ENCODE results near the gene PAPOLA. TPM values are rescaled to one million over a fixed set of nuclear protein-coding genes. Genes with fewer than 3 reads are reported as not detected.

PAPOLA gene
- total and polyA plus RNA-seq, 9 of the 15 experiments (the other 6 are each of a cell fraction or from before 2014, with no cell fraction given) = 51.1 to 199 (median 95.8) TPM

DNA sequence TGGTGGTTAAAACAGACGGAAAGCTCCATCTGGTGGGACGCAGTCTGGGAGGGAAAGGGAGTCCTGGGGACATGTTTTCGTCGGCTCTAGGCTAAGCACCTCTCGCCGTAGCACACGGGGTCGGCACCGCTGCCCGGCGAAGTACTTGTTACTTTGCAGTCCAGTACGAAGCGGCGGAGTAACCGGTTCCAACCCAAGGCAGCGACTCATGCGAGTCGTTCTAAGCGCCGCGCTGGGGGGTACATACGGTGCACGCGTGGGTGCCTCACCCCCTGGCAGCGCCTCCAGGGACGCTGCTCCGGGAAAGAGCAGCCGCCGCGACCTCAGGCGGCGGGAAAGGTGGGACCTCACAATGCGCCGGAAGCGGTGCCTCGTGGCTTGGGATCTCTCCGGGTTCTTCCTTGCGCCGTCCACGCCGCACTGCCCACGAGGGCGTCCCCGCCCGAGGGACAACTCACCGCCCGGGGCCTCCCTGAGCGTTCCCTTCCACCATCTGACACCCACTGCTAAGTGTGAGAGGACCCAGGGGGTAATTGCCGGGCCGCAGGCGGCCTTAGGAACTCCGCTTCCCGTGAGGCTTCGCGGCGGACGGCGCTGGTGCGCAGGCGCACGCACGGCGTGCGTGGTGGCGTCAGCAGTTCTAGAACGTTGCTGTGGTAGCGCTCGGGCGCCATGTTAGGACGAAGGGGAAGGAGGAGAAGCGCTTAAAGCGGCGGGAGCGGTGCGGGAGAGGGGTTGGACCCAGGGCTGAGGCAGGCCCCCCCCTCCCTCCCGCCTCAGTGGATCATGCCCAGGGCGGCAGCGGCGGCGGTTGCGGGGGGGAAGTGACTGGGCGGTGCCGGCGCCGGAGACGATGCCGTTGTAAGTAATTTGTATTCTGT, at the start of gene PAPOLA (continued):
- TF ChIP-seq ZBTB11 (CRISPR knock-in tag; IDR thresholded peaks at IDR 0.05) (no peak), HDAC8 (tag; IDR thresholded peaks at IDR 0.05) (no peak; the same call in 1 of the 2 replicates), SRF (CRISPR knock-in tag; IDR thresholded peaks at IDR 0.05) (no peak), PHB (CRISPR knock-in tag; IDR thresholded peaks at IDR 0.05) (no peak), HDGF (IDR thresholded peaks at IDR 0.05) (no peak), MAFG (tag; conservative IDR thresholded peaks at IDR 0.05) (no peak), ZNF778 (CRISPR knock-in tag; IDR thresholded peaks at IDR 0.05) (no peak), MTA3 (IDR thresholded peaks at IDR 0.05; ENCODE audit: borderline replicate concordance) (peak; percentile 65; the same call in 1 of the 2 replicates), ZBED1 (IDR thresholded peaks at IDR 0.05) (no peak; the same call in 1 of the 2 replicates), MCM7 (IDR thresholded peaks at IDR 0.05) (no peak), MTA2 (IDR thresholded peaks at IDR 0.05; ENCODE audit: low read depth) (no peak), ZC3H4 (CRISPR knock-in tag; IDR thresholded peaks at IDR 0.05; ENCODE audit: borderline replicate concordance) (no peak; the same call in 1 of the 2 replicates), ZBTB8A (IDR thresholded peaks at IDR 0.05; ENCODE audit: partially characterized antibody) (no peak), SREBF1 (IDR thresholded peaks at IDR 0.05; ENCODE audit: borderline replicate concordance, low read depth, low read length) (no peak), SP2 (IDR thresholded peaks at IDR 0.05; ENCODE audit: extremely low read depth, low read depth, low read length, poor library complexity, severe bottlenecking) (no peak), HNRNPH1 (optimal IDR thresholded peaks at IDR 0.05; ENCODE audit: low read depth, low read length) (no peak), KDM1A (IDR thresholded peaks at IDR 0.05) (no peak), RBBP5 (IDR thresholded peaks at IDR 0.05; ENCODE audit: borderline replicate concordance, insufficient read depth, low read length, poor library complexity, severe bottlenecking) (peak; percentile 82), MAFK (IDR thresholded peaks at IDR 0.05; ENCODE audit: low read length) (peak; percentile 56; the same call in 1 of the 2 replicates), MCM3 (IDR thresholded peaks at IDR 0.05) (no peak)
- TF ChIP-seq, protein P1, sequence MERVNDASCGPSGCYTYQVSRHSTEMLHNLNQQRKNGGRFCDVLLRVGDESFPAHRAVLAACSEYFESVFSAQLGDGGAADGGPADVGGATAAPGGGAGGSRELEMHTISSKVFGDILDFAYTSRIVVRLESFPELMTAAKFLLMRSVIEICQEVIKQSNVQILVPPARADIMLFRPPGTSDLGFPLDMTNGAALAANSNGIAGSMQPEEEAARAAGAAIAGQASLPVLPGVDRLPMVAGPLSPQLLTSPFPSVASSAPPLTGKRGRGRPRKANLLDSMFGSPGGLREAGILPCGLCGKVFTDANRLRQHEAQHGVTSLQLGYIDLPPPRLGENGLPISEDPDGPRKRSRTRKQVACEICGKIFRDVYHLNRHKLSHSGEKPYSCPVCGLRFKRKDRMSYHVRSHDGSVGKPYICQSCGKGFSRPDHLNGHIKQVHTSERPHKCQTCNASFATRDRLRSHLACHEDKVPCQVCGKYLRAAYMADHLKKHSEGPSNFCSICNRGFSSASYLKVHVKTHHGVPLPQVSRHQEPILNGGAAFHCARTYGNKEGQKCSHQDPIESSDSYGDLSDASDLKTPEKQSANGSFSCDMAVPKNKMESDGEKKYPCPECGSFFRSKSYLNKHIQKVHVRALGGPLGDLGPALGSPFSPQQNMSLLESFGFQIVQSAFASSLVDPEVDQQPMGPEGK (CRISPR knock-in tag; IDR thresholded peaks at IDR 0.05; ENCODE audit: borderline replicate concordance) = no peak
- TF ChIP-seq, protein P2, sequence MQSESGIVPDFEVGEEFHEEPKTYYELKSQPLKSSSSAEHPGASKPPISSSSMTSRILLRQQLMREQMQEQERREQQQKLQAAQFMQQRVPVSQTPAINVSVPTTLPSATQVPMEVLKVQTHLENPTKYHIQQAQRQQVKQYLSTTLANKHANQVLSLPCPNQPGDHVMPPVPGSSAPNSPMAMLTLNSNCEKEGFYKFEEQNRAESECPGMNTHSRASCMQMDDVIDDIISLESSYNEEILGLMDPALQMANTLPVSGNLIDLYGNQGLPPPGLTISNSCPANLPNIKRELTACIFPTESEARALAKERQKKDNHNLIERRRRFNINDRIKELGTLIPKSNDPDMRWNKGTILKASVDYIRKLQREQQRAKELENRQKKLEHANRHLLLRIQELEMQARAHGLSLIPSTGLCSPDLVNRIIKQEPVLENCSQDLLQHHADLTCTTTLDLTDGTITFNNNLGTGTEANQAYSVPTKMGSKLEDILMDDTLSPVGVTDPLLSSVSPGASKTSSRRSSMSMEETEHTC (IDR thresholded peaks at IDR 0.05) = no peak

Measured in K562 (cell line).